KMS-11 (cell line): Measurements from ENCODE around the gene CACNA2D1.

Source experiments
- H2AFZ ChIP-seq: fragments of 200-600 bp; sonication (generic); 2 replicates; pipeline ENCODE4 v1.6.1; 2016; ENCODE audit warnings: antibody characterized with exemption, mixed run types, low read depth
- H3K27ac ChIP-seq: fragments of 200-600 bp; sonication (generic); 2 replicates; pipeline ENCODE4 v1.6.1; 2016; ENCODE audit warnings: mild to moderate bottlenecking, mixed run types
- H3K27me3 ChIP-seq: fragments of 200-600 bp; sonication (generic); 2 replicates; pipeline ENCODE4 v1.6.1; 2017; ENCODE audit warnings: mild to moderate bottlenecking, low read depth, mixed run types, moderate library complexity; ENCODE audit not compliant: insufficient read depth
- H3K36me3 ChIP-seq: fragments of 200-600 bp; sonication (generic); 2 replicates; pipeline ENCODE4 v1.6.1; 2017; ENCODE audit warnings: mild to moderate bottlenecking, mixed run types; ENCODE audit not compliant: insufficient read depth
- H3K4me1 ChIP-seq: fragments of 200-600 bp; sonication (generic); 2 replicates; pipeline ENCODE4 v1.6.1; 2016; ENCODE audit warnings: mild to moderate bottlenecking, low read depth, mixed run types; ENCODE audit not compliant: poor library complexity, severe bottlenecking
- H3K4me2 ChIP-seq: fragments of 200-600 bp; sonication (generic); 2 replicates; pipeline ENCODE4 v1.7.0; 2016; ENCODE audit warnings: mild to moderate bottlenecking, mixed run types
- H3K4me3 ChIP-seq: fragments of 200-600 bp; sonication (generic); IDR thresholded peaks from 2 replicates; pipeline ENCODE4 v1.6.1; 2017; ENCODE audit warnings: low read depth, low read length, mixed read lengths; ENCODE audit not compliant: insufficient read depth
- H3K79me2 ChIP-seq: fragments of 200-600 bp; sonication (generic); 2 replicates; pipeline ENCODE4 v1.6.1; 2016; ENCODE audit warnings: low read depth, mixed run types; ENCODE audit not compliant: insufficient read depth
- H3K9ac ChIP-seq: fragments of 200-600 bp; sonication (generic); 2 replicates; pipeline ENCODE4 v1.6.1; 2016; ENCODE audit warnings: mild to moderate bottlenecking, mixed run types
- H4K20me1 ChIP-seq: fragments of 200-600 bp; sonication (generic); 2 replicates; pipeline ENCODE4 v1.6.1; 2016; ENCODE audit warnings: mild to moderate bottlenecking, mixed run types; ENCODE audit not compliant: insufficient read depth
- TF ChIP-seq, protein P1 (sequence below): fragments of 200-600 bp; sonication (generic); conservative IDR thresholded peaks from 2 replicates; pipeline ENCODE4 v1.6.1; 2017; ENCODE audit warnings: low read depth, mild to moderate bottlenecking, antibody characterized with exemption, low read length, moderate library complexity, mixed read lengths

The CACNA2D1 gene

DNA sequence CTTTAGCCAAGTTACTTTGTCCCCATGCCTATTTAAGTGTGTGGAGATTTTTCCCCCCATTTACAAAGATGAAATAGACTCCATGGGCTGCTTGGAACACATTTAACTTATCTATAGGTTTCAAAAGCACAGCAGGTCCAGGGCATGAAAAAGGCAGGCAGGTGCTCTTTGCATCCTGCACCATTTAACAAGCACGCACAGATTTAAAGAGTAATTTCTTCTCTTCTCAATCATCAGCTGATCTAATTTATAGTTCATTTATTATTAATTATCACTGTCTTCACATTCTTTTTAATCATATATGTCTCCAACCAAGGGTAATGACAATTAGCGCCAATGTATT, 156.8 kb downstream of the CACNA2D1 start:
- H3K36me3 ChIP-seq: no peaks in the 10 kb centered on the region
- TF ChIP-seq, protein P1, sequence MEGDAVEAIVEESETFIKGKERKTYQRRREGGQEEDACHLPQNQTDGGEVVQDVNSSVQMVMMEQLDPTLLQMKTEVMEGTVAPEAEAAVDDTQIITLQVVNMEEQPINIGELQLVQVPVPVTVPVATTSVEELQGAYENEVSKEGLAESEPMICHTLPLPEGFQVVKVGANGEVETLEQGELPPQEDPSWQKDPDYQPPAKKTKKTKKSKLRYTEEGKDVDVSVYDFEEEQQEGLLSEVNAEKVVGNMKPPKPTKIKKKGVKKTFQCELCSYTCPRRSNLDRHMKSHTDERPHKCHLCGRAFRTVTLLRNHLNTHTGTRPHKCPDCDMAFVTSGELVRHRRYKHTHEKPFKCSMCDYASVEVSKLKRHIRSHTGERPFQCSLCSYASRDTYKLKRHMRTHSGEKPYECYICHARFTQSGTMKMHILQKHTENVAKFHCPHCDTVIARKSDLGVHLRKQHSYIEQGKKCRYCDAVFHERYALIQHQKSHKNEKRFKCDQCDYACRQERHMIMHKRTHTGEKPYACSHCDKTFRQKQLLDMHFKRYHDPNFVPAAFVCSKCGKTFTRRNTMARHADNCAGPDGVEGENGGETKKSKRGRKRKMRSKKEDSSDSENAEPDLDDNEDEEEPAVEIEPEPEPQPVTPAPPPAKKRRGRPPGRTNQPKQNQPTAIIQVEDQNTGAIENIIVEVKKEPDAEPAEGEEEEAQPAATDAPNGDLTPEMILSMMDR: no peak
- no peaks in the 10 kb centered on the region for H3K4me1 ChIP-seq
- H3K79me2 ChIP-seq: no peaks in the 10 kb centered on the region
- H3K9ac ChIP-seq: no peak overlapping the region
- H3K27me3 ChIP-seq: no peaks in the 10 kb centered on the region
- H4K20me1 ChIP-seq: no peaks in the 10 kb centered on the region
- H3K27ac ChIP-seq: no peak overlapping the region
- H3K4me2 ChIP-seq: no peak overlapping the region
- H2AFZ ChIP-seq: no peak overlapping the region
- H3K4me3 ChIP-seq: no peak overlapping the region

DNA sequence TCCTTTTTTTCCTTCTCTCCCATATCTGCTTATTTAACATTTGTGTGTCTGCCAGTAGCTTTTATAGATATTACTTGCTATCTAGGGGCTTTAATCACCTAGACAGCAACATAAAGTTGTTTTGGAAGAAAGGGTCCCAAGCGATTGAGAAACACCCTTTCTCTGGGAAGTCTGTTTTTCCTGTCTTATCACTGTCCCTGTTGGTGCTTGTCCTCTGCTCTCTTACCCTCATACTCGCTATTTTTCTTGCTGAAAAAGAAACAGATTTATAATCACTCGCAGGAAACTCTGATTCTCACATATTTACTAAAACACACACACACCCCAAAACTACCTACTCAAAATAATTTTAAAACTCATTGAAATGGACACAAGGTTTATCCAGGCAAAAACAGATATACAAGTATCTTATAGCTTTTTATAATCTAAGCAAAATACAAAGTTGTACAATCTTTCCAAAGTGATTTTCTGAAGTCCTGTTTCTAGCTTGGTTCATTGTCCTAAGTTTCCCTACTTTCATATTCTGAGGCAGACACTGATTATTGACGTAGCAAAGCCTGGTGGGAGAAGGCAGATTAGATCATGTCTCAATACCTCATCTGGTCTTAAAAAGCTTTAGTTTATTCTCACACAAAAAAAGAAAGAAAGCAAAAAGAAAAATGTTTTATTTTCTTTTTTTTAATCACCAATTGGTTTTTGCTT, 157.3 kb downstream of the CACNA2D1 start:
- no peaks in the 10 kb centered on the region for H3K4me1 ChIP-seq
- no peak overlapping the region for H3K9ac ChIP-seq
- H3K4me3 ChIP-seq: no peak overlapping the region
- H3K36me3 ChIP-seq: no peaks in the 10 kb centered on the region
- no peaks in the 10 kb centered on the region for H4K20me1 ChIP-seq
- no peak overlapping the region for H3K27ac ChIP-seq
- no peaks in the 10 kb centered on the region for H3K27me3 ChIP-seq
- no peak overlapping the region for H2AFZ ChIP-seq
- TF ChIP-seq, protein P1: no peak
- no peak overlapping the region for H3K4me2 ChIP-seq
- H3K79me2 ChIP-seq: no peaks in the 10 kb centered on the region

DNA sequence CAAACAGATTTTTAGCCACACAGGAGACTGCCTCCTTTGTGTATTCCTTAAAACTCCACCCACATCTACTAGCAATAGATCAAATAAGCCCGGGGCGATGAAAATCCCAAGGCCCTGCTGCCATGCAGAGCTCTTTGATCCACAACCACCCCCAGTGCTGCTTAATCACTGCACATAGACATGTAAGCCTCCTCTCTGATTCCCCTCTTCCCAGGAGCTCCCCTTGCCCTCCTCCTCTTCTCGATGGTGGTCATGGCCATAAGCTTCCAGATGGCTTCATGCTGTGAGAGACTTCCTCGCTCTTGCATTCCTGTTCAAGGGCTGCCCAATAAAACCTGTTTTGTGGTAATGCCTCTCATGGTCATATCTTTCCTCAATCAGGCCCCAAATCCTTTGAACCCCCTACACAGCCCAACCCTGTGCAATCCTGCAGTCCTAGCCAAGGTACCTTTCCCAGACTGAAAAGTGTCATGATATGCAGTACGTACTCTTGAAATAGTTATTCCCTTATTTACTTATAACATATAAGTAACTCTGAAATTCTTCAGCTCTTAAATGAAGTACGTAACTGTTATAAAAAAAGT, 158.5 kb downstream of the CACNA2D1 start:
- no peak overlapping the region for H2AFZ ChIP-seq
- no peak overlapping the region for H3K9ac ChIP-seq
- H3K36me3 ChIP-seq: no peaks in the 10 kb centered on the region
- H3K79me2 ChIP-seq: no peaks in the 10 kb centered on the region
- no peak overlapping the region for H3K27ac ChIP-seq
- TF ChIP-seq, protein P1: no peak
- H3K4me1 ChIP-seq: no peaks in the 10 kb centered on the region
- no peak overlapping the region for H3K4me3 ChIP-seq
- no peak overlapping the region for H3K4me2 ChIP-seq
- no peaks in the 10 kb centered on the region for H3K27me3 ChIP-seq
- H4K20me1 ChIP-seq: no peaks in the 10 kb centered on the region

DNA sequence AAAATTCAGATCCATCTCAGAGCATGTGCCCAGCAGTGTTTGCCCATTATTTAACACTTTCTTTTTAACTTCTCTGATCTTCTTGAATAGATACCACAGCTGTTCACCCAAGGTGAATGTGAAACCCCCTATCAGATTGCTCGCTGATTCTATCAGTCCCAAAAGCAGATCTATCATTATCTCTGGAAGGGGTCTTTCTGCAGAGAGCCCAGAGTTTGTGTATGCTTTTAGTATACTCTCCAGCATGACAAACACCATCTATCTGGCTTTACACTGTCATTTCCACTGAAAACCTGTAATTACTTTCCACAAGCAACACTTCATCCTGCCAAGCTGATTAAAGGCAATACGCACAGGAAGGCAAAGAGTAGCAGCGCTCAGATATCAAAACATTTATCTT, 168.2 kb downstream of the CACNA2D1 start:
- H3K9ac ChIP-seq: no peak overlapping the region
- H3K4me3 ChIP-seq: no peak overlapping the region
- H2AFZ ChIP-seq: no peak overlapping the region
- H3K36me3 ChIP-seq: no peaks in the 10 kb centered on the region
- H3K79me2 ChIP-seq: no peaks in the 10 kb centered on the region
- no peaks in the 10 kb centered on the region for H3K4me1 ChIP-seq
- H3K27me3 ChIP-seq: no peaks in the 10 kb centered on the region
- H3K27ac ChIP-seq: no peak overlapping the region
- H4K20me1 ChIP-seq: no peaks in the 10 kb centered on the region
- TF ChIP-seq, protein P1: no peak
- no peak overlapping the region for H3K4me2 ChIP-seq
